Osteoblast (primary cell): Measurements from ENCODE around the gene KCNC1. TPM values are rescaled to one million over a fixed set of nuclear protein-coding genes. Genes with fewer than 3 reads are reported as not detected.
A peak's percentile ranks its signal among the peaks of the same experiment; 100 is the strongest.

Experiments used
- DNase-seq: peaks from one replicate; pipeline ENCODE4 v3.0.0; 2011; ENCODE audit warnings: low spot score, mixed read lengths; ENCODE audit not compliant: insufficient read length; ENCODE audit errors: missing footprints
- H2AFZ ChIP-seq: 2 replicates; pipeline ENCODE4 v1.6.0; 2011; ENCODE audit warnings: mild to moderate bottlenecking, low read length
- H3K27ac ChIP-seq: 2 replicates; pipeline ENCODE4 v1.5.1; 2011; ENCODE audit warnings: mild to moderate bottlenecking, low read depth, low read length, moderate library complexity
- H3K27me3 ChIP-seq: 2 replicates; pipeline ENCODE4 v1.6.0; 2012; ENCODE audit warnings: mild to moderate bottlenecking, control low read depth, inconsistent platforms, low read length, moderate library complexity; ENCODE audit not compliant: insufficient read depth
- H3K36me3 ChIP-seq: 2 replicates; pipeline ENCODE4 v1.5.1; 2011; ENCODE audit warnings: mild to moderate bottlenecking, low read length, control low read depth, moderate library complexity; ENCODE audit not compliant: insufficient read depth
- H3K4me1 ChIP-seq: 2 replicates; pipeline ENCODE4 v1.5.1; 2011; ENCODE audit warnings: mild to moderate bottlenecking, low read length, control low read depth, moderate library complexity; ENCODE audit not compliant: insufficient read depth
- H3K4me2 ChIP-seq: 2 replicates; pipeline ENCODE4 v1.6.0; 2011; ENCODE audit warnings: mild to moderate bottlenecking, low read length; ENCODE audit not compliant: insufficient read depth
- H3K4me3 ChIP-seq: fragments of 200-600 bp; sonication (generic); 3 replicates; pipeline ENCODE4 v1.5.1; 2012; ENCODE audit warnings: mild to moderate bottlenecking, low read length, inconsistent platforms; ENCODE audit not compliant: insufficient read depth
- H3K79me2 ChIP-seq: 2 replicates; pipeline ENCODE4 v1.6.0; 2012; ENCODE audit warnings: mild to moderate bottlenecking, low read length, control low read depth, inconsistent platforms; ENCODE audit not compliant: insufficient read depth
- H3K9me3 ChIP-seq: 2 replicates; pipeline ENCODE4 v1.5.1; 2011; ENCODE audit warnings: low read depth, low read length, control low read depth
- H4K20me1 ChIP-seq: 2 replicates; pipeline ENCODE4 v1.6.0; 2012; ENCODE audit warnings: mild to moderate bottlenecking, low read length, control low read depth; ENCODE audit not compliant: insufficient read depth
- total RNA-seq: library from RNA; depleted of rRNA; stranded (reverse); fragments of >200 nt; gene quantifications from 2 replicates; pipeline ENCODE4 v1.2.3, GENCODE V29; 2012
- TF ChIP-seq, protein P1 (sequence below): IDR thresholded peaks from 2 replicates; pipeline ENCODE4 v1.5.1; 2011; ENCODE audit warnings: mild to moderate bottlenecking, low read depth, low read length, moderate library complexity; ENCODE audit errors: extremely low read depth

KCNC1 gene
- total RNA-seq, 1 donor, result under 0.01 TPM

GRCh38 chr11:17743808-17744119 lies 9.2 kb downstream of the KCNC1 start:
- Histone ChIP-seq H3K4me3 (no peak overlapping the region), H3K36me3 (no peaks in the 10 kb centered on the region), H3K27ac (no peak overlapping the region), H3K4me1 (peaks cover 6% of the 10 kb centered on the region), H3K79me2 (no peaks in the 10 kb centered on the region), H4K20me1 (no peaks in the 10 kb centered on the region), H3K9me3 (no peaks in the 10 kb centered on the region), H3K4me2 (peak overlapping the region; percentile 36), H3K27me3 (peaks cover 28% of the 10 kb centered on the region), H2AFZ (no peak overlapping the region)
- peak; percentile 94 for DNase-seq
- TF ChIP-seq, protein P1, sequence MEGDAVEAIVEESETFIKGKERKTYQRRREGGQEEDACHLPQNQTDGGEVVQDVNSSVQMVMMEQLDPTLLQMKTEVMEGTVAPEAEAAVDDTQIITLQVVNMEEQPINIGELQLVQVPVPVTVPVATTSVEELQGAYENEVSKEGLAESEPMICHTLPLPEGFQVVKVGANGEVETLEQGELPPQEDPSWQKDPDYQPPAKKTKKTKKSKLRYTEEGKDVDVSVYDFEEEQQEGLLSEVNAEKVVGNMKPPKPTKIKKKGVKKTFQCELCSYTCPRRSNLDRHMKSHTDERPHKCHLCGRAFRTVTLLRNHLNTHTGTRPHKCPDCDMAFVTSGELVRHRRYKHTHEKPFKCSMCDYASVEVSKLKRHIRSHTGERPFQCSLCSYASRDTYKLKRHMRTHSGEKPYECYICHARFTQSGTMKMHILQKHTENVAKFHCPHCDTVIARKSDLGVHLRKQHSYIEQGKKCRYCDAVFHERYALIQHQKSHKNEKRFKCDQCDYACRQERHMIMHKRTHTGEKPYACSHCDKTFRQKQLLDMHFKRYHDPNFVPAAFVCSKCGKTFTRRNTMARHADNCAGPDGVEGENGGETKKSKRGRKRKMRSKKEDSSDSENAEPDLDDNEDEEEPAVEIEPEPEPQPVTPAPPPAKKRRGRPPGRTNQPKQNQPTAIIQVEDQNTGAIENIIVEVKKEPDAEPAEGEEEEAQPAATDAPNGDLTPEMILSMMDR, result no peak

- Histone ChIP-seq H3K4me1 (peaks cover 6% of the 10 kb centered on the region), H3K27ac (no peak overlapping the region), H3K27me3 (peaks cover 22% of the 10 kb centered on the region), H2AFZ (no peak overlapping the region), H3K36me3 (no peaks in the 10 kb centered on the region), H3K9me3 (no peaks in the 10 kb centered on the region), H3K4me2 (peak overlapping the region; percentile 36), H3K79me2 (no peaks in the 10 kb centered on the region), H3K4me3 (no peak overlapping the region), H4K20me1 (no peaks in the 10 kb centered on the region)
- DNase-seq, result peak; percentile 95
- TF ChIP-seq, protein P1, result no peak
These were observed 9.8 kb downstream of the KCNC1 start for GRCh38 chr11:17744151-17744940.

- DNase-seq, result peak; percentile 32
- H4K20me1 ChIP-seq, result no peaks in the 10 kb centered on the region
These were observed 10.6 kb downstream of the KCNC1 start for GRCh38 chr11:17745023-17745772.

More at GRCh38 chr11:17745023-17745772, 10.6 kb downstream of the KCNC1 start:
- Histone ChIP-seq H3K9me3 (no peaks in the 10 kb centered on the region), H3K27ac (no peak overlapping the region), H3K79me2 (no peaks in the 10 kb centered on the region), H2AFZ (no peak overlapping the region), H3K27me3 (peaks cover 15% of the 10 kb centered on the region), H3K36me3 (no peaks in the 10 kb centered on the region), H3K4me3 (no peak overlapping the region), H3K4me2 (no peak overlapping the region), H3K4me1 (peaks cover 6% of the 10 kb centered on the region)
- TF ChIP-seq, protein P1, result no peak
